Measurements from ENCODE around the gene LSM12. TPM values are rescaled to one million over a fixed set of nuclear protein-coding genes. Genes with fewer than 3 reads are reported as not detected.

Gene LSM12
- total RNA-seq, 1 experiment from 2014 or later = 128 TPM

GRCh38 chr17:44113382-44113781 lies 46.9 kb upstream of the LSM12 start:
- H3K23me2 ChIP-seq (ENCODE audit: insufficient read length, low read depth, low read length, poor library complexity, severe bottlenecking) = no peaks in the 10 kb centered on the region
- no peak overlapping the region for H3K18ac ChIP-seq (ENCODE audit: insufficient read length, low read depth, low read length)
- TF ChIP-seq CTCF (conservative IDR thresholded peaks at IDR 0.05) = no peak
- H3K79me1 ChIP-seq (ENCODE audit: insufficient read depth, low read depth, low read length, poor library complexity, severe bottlenecking) = no peaks in the 10 kb centered on the region
- no peaks in the 10 kb centered on the region for H3K9me3 Mint-ChIP-seq
- H3K9me3 ChIP-seq (ENCODE audit: control insufficient read depth, low read depth, low read length) = no peaks in the 10 kb centered on the region
- no peaks in the 10 kb centered on the region for H4K20me1 ChIP-seq (ENCODE audit: control insufficient read depth, insufficient read depth, insufficient read length)
- no peak overlapping the region for H2AK5ac ChIP-seq (ENCODE audit: insufficient read length, low read length)
- H3K27ac Mint-ChIP-seq = no peak overlapping the region
- no peak overlapping the region for H2BK12ac ChIP-seq (ENCODE audit: insufficient read length, low read depth, low read length)
- no peaks in the 10 kb centered on the region for H3K79me2 ChIP-seq (ENCODE audit: insufficient read depth, low read length)
- peaks cover 5% of the 10 kb centered on the region; the same call in 1 of the 2 replicates for H3K4me1 ChIP-seq (ENCODE audit: insufficient read depth, low read length)
- no peak for DNase-seq
- no peak overlapping the region for H3K4me3 Mint-ChIP-seq
- no peak overlapping the region for H3K56ac ChIP-seq (ENCODE audit: insufficient read length, low read depth, low read length)
- no peak overlapping the region for H2BK120ac ChIP-seq (ENCODE audit: low read depth, low read length, poor library complexity, severe bottlenecking)
- no peak overlapping the region for H3T11ph ChIP-seq (ENCODE audit: low read length)
- H4K8ac ChIP-seq (replicated peaks; ENCODE audit: insufficient read length, low read depth, low read length) = no peak overlapping the region
- no peak overlapping the region for H3K14ac ChIP-seq (ENCODE audit: insufficient read depth, low read length)
- H3K27me3 ChIP-seq (ENCODE audit: insufficient read depth, low read length) = no peaks in the 10 kb centered on the region
- no peak overlapping the region for H3K9ac ChIP-seq (ENCODE audit: extremely low read depth, insufficient read length, low read length)
- H3K4me1 Mint-ChIP-seq = peaks cover 31 to 54% of the 10 kb centered on the region in 2 experiments
- H3K27me3 Mint-ChIP-seq (ENCODE audit: low read depth) = no peaks in the 10 kb centered on the region
- H3K36me3 Mint-ChIP-seq (ENCODE audit: insufficient read depth in 1 of 3, low read depth in 3 of 3) = peaks cover 2 to 25% (median 6%) of the 10 kb centered on the region in 3 experiments; a peak in 5 of 7 replicates
- no peak overlapping the region for H3K23ac ChIP-seq (ENCODE audit: insufficient read length, low read depth, low read length)
- H3K4me2 ChIP-seq (ENCODE audit: insufficient read depth, insufficient read length, low read length) = no peak overlapping the region
- no peak overlapping the region for H2BK20ac ChIP-seq (ENCODE audit: low read depth, low read length, poor library complexity, severe bottlenecking)
- no peak overlapping the region for H2BK15ac ChIP-seq (ENCODE audit: low read depth, low read length)
- H4K5ac ChIP-seq (ENCODE audit: insufficient read length, low read depth, low read length) = no peak overlapping the region
- H2AFZ ChIP-seq (ENCODE audit: low read length) = no peak overlapping the region
- no peak overlapping the region for H2BK5ac ChIP-seq (ENCODE audit: insufficient read length, low read length)
- H3K4ac ChIP-seq (ENCODE audit: low read depth, low read length) = no peak overlapping the region
- no peak overlapping the region for H4K91ac ChIP-seq (ENCODE audit: insufficient read length, low read depth, low read length)
- no peak overlapping the region for H3K27ac ChIP-seq (ENCODE audit: insufficient read length, low read depth, low read length)
- no CpG with 5 or more reads among the region's 1 CpG for WGBS (ENCODE audit: extremely low coverage, insufficient read length, low lambda C conversion rate)

Measured in H9 (cell line).